ENCODE measurements around the gene HYAL4.
A peak's percentile ranks its signal among the peaks of the same experiment; 100 is the strongest.
"Not testable (repeated sequence)": the region's sequence is repeated elsewhere in the genome, so short reads cannot be mapped to it uniquely, and the experiment has no call there.

Gene HYAL4

GRCh38 chr7:123846217-123846891 lies 1.4 kb downstream of the HYAL4 start:
- no peak for DNase-seq (ENCODE audit: low read depth in 3 of 3, low spot score in 1 of 3)

- no peak for DNase-seq (ENCODE audit: low read depth in 3 of 3, low spot score in 1 of 3)
These were observed 2.9 kb downstream of the HYAL4 start for GRCh38 chr7:123847868-123848267.

DNA sequence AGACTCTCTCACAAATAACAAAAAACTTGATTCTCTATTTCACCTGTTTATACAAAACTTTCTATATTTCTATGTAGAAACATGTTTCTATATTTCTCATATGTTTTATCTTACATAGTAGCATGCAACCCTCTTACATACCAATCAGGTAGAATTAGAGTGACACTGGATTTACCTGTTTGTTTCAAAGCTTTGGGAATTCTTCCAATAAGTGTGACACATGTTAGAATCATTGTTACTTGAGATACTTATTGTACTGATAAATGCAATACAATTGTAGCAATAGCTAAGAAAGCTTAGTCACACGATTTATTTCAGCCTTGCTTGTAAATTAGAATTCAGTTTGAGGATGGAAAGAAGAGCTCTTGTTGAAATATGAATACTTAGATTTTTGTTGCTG lies 4.9 kb downstream of the HYAL4 start:
- no peak for DNase-seq (ENCODE audit: low read depth in 3 of 3, low spot score in 1 of 3)

DNA sequence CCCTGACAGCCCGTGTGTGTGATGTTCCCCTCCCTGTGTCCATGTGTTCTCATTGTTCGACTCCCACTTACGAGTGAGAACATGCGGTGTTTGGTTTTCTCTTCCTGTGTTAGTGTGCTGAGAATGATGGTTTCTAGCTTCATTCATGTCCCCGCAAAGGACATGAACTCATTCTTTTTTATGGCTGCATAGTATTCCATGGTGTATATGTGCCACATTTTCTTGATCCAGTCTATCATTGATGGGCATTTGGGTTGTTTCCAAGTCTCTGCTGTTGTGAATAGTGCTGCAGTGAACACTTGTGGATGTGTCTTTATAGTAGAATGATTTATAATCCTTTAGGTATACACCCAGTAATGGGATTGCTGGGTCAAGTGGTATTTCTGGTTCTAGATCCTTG lies 6.4 kb downstream of the HYAL4 start:
- not testable (repeated sequence) for DNase-seq (ENCODE audit: low read depth in 3 of 3, low spot score in 1 of 3)

DNA sequence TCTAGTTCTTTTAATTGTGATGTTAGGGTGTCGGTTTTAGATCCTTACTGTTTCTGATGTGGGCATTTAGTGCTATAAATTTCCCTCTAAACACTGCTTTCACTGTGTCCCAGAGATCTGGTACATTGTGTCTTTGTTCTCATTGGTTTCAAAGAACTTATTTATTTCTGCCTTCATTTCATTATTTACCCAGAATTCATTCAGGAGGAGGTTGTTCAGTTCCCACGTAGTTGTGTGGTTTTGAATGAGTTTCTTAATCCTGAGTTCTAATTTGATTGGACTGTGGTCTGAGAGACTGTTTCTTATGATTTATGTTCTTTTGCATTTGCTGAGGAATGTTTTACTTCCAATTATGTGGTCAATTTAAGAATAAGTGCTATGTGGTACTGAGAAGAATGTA lies 9.3 kb downstream of the HYAL4 start:
- not testable (repeated sequence) for DNase-seq (ENCODE audit: low read depth in 3 of 3, low spot score in 1 of 3)

DNA sequence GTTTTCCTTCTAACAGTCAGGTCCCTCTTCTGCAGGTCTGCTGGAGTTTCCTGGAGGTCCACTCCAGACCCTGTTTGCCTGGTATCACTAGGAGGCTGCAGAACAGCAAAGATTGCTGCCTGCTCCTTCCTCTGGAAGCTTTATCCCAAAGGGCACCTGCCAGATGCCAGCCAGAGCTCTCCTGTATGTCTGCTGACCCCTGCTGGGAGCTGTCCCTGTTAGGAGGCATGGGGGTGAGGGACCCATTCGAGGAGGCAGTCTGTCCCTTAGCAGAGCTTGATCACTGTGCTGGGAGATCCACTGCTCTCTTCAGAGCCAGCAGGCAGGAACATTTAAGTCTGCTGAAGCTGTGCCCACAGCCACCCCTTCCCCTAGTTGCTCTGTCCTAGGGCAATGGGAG lies 11.5 kb downstream of the HYAL4 start:
- not testable (repeated sequence) for DNase-seq (ENCODE audit: low read depth in 3 of 3, low spot score in 1 of 3)

DNA sequence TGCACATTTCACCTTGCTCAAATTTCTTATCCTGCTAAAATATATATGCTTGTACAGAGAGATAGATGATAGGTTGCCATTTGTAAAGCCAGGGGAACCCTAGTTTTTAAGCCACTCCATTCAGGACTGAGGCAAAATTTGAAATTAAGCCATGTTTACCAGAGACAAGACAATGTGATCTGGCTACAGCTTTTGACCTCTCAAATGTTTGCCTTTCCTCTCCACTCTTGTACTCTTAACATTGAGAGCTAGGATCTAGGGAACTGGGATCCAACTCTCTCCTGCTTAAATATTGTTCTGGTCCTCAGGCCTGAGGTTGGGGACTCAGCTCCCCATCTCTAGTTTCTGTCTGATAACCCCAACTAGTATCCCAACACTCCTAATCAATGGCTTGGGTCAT lies 15.9 kb downstream of the HYAL4 start:
- DNase-seq (ENCODE audit: low read depth in 3 of 3, low spot score in 1 of 3) = no peak

- no peak for DNase-seq (ENCODE audit: low read depth in 3 of 3, low spot score in 1 of 3)
These were observed 17.8 kb downstream of the HYAL4 start for GRCh38 chr7:123862775-123863174.

GRCh38 chr7:123863461-123863860 lies 18.5 kb downstream of the HYAL4 start:
- DNase-seq (ENCODE audit: low read depth in 3 of 3, low spot score in 1 of 3) = no peak

DNA sequence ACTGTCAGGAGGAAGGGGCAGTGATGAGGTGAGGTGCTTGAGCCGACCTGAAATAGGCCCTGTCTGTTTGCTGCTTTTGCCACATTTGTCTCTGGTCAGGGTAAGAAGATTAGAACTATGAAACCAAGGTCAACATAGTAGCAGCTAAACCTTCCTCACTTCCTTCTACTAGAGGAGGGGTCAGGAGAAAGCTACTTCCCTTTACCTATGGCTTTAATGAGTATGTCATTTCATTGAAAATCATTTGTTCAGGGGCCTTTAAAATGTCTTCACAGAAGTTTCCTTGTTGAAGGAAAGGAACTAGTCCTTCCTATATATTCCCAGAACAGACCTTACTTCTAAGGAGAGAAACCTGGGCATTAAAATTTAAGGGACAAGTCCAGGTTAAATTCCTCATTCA lies 19.0 kb downstream of the HYAL4 start:
- DNase-seq (ENCODE audit: low read depth in 3 of 3, low spot score in 1 of 3) = no peak

DNA sequence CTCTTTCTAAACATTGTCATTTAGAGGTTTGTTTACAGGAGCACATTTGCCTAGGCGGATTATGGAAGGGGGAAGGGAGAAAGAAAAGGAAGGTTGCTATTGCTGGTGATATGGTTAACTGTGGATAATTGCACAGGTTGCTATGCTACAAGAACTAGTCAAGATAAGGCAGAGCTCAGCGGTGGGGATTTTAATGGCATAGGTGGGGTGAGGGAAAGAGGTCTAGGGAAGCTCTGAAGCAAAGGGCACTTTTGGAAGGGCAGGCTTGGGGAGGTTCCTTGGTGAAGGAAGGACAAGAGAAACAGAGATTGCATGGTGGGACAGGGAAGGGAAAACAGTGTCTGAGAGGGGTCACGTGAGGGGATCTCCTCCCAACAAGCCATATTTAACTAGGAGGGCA lies 19.5 kb downstream of the HYAL4 start:
- DNase-seq (ENCODE audit: low read depth in 3 of 3, low spot score in 1 of 3) = no peak

- DNase-seq (ENCODE audit: low read depth in 3 of 3, low spot score in 1 of 3) = no peak
These were observed 20.0 kb downstream of the HYAL4 start for GRCh38 chr7:123864966-123865365.

DNA sequence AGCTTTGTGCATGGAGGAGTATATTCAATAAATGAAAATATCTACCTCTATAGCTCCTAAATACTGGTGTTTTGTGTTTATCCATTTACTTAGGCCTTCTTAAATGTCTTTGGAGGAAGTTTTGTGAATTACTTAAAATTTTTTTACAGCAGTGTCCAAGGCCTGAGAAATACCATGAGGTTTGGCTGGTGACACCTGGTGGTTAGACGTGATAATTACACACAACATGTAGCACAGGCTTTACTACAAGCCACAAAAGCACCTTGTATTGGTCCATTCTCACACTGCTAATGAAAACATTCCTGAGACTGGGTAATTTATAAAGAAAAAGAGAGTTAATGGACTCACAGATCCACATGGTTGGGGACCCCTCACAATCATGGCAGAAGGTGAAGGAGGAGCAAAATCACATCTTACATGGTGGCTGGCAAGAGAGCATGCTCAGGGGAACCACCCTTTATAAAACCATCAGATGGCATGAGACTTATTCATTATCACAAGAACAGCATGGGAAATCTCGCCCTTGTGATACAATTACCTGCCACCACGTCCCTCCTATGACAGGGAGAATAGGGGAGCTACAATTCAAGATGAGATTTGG lies 20.6 kb downstream of the HYAL4 start:
- no peak for DNase-seq (ENCODE audit: low read depth in 3 of 3, low spot score in 1 of 3)

DNA sequence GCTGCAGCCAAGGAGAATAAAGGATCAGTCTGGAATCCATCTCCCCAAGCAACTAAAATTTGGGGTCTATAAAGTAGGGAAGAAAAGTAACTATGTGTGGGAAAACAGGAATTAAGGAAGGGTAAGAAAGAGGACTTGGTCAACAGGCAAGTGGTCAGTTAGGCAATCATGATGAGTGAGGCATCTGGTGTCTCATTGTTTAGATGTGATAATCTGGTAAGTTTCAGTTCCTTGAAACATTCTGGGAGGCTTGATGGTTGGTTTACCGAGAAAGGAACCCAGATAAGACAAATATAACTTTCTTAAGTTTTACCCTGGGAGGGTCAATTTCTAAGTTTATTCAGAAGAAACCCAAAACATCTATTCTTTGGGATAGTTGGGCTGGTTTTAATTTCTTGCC lies 22.3 kb downstream of the HYAL4 start:
- no peak for DNase-seq (ENCODE audit: low read depth in 3 of 3, low spot score in 1 of 3)

GRCh38 chr7:123871998-123872867 lies 27.3 kb downstream of the HYAL4 start:
- DNase-seq (ENCODE audit: low read depth in 3 of 3, low spot score in 1 of 3) = peak in 1 of 3 donors; percentile 4

- DNase-seq (ENCODE audit: low read depth in 3 of 3, low spot score in 1 of 3) = no peak
These were observed 27.9 kb downstream of the HYAL4 start for GRCh38 chr7:123872908-123873307.

DNA sequence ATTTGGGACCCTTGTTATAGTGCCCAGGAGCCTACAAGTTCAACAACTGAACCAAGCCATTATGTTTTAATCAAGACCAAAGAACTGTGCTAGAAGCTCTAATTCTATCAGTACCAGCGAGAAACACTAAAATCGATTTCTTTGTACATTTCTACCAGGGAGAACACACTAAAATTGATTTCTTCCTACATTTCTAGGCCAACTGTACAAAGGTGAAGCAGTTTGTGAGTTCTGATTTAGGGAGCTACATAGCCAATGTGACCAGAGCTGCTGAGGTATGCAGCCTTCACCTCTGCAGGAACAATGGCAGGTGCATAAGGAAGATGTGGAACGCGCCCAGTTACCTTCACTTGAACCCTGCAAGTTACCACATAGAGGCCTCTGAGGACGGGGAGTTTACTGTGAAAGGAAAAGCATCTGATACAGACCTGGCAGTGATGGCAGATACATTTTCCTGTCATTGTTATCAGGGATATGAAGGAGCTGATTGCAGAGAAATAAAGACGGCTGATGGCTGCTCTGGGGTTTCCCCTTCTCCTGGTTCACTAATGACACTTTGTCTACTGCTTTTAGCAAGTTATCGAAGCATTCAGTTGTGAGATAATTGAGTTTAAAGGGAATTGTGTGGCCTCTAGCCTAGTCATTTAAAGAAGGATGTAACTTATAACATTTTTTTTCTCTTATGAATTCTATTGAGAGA lies 31.7 kb downstream of the HYAL4 start:
- DNase-seq (ENCODE audit: low read depth in 3 of 3, low spot score in 1 of 3) = no peak

- no peak for DNase-seq (ENCODE audit: low read depth in 3 of 3, low spot score in 1 of 3)
These were observed 34.7 kb downstream of the HYAL4 start for GRCh38 chr7:123879628-123880027.

DNA sequence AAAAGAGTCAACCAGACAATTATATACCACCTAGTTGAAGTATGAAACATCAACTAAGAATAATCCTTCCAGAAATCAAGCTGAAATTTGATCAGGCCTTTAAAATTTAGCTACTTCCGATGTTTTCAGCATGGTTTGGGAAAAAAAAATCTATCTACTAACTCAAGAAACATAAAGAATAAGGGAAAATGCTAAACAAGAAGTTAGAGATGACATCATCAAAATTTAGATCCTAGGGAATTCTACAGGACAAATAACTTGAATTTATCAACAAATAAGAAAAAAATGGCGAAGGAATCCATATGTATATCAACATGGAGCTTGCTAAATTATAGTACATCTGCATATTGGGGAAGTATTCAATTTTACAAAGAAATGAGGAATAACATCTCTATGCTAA lies 36.3 kb downstream of the HYAL4 start:
- DNase-seq (ENCODE audit: low read depth in 3 of 3, low spot score in 1 of 3) = no peak

- DNase-seq (ENCODE audit: low read depth in 3 of 3, low spot score in 1 of 3) = no peak
These were observed 38.2 kb downstream of the HYAL4 start for GRCh38 chr7:123883154-123883553.

DNA sequence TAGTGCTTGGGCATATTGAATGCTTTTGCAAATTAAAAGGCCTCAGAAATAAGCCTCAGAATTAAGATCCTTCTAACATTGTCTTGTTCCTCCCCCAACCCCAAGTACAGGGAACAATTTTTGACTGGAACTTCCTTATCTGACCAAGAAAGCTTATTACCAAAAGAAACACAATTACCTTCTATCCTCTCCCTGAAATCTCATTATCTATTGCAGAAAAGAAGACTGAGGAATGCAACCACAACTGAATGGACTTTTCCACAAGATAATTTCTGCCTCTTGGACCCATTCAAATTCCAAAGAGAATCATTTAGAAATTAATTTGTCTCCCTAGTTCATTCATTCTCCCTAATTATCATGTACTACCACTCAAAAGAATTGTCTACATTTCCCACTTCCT lies 43.2 kb downstream of the HYAL4 start:
- DNase-seq (ENCODE audit: low read depth in 3 of 3, low spot score in 1 of 3) = no peak

DNA sequence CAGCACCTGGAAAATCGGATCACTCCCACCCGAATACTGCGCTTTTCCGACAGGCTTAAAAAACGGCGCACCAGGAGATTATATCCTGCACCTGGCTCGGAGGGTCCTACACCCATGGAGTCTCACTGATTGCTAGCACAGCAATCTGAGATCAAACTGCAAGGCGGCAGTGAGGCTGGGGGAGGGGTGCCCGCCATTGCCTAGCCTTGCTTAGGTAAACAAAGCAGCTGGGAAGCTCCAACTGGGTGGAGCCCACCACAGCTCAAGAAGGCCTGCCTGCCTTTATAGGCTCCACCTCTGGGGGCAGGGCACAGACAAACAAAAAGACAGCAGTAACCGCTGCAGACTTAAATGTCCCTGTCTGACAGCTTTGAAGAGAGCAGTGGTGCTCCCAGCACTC lies 49.8 kb downstream of the HYAL4 start:
- DNase-seq (ENCODE audit: low read depth in 3 of 3, low spot score in 1 of 3) = not testable (repeated sequence)

All from stimulated activated CD4-positive, alpha-beta T cell treated with anti-CD3 and anti-CD28 coated beads, TNF-alpha, amount 100 ng/mL, for 1 hour (primary cell).